WTC11 (cell line): ENCODE results near the gene WSB2.

Source experiments
- ZBTB21 ChIP-seq: sonication (generic); formaldehyde crosslinking; IDR thresholded peaks from 2 replicates; pipeline ENCODE4 v1.8.1; 2023; ENCODE audit warnings: mild to moderate bottlenecking, missing genetic modification reagents, borderline replicate concordance
- TF ChIP-seq, protein P1 (sequence below): fragments of 200-600 bp; IDR thresholded peaks from 2 replicates; pipeline ENCODE4 v1.8.0; 2022; ENCODE audit warnings: antibody characterized with exemption
- TF ChIP-seq, protein P2 (sequence below): sonication (generic); formaldehyde crosslinking; conservative IDR thresholded peaks from 2 replicates; pipeline ENCODE4 v1.8.1; 2022; ENCODE audit warnings: mild to moderate bottlenecking, missing genetic modification reagents

DNA sequence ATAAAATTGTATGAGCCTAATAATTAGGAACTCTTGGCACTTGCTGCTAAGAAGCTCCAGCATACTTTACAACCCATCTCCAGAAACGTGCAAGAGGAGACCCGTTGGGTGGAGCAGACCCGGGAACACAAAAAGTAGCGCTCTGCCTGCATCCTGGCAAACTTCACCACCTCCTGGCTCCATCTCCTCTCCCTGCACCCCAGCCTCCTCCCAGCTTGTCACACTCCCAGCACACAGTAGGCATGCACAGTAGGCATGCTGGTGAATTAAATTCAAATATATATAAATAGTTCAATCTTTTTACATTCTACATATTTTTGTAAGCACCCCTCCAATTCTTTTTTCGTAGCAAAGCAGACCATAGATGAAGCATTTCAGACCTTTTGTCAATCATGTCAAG, 41.6 kb upstream of the WSB2 start:
- TF ChIP-seq, protein P1, sequence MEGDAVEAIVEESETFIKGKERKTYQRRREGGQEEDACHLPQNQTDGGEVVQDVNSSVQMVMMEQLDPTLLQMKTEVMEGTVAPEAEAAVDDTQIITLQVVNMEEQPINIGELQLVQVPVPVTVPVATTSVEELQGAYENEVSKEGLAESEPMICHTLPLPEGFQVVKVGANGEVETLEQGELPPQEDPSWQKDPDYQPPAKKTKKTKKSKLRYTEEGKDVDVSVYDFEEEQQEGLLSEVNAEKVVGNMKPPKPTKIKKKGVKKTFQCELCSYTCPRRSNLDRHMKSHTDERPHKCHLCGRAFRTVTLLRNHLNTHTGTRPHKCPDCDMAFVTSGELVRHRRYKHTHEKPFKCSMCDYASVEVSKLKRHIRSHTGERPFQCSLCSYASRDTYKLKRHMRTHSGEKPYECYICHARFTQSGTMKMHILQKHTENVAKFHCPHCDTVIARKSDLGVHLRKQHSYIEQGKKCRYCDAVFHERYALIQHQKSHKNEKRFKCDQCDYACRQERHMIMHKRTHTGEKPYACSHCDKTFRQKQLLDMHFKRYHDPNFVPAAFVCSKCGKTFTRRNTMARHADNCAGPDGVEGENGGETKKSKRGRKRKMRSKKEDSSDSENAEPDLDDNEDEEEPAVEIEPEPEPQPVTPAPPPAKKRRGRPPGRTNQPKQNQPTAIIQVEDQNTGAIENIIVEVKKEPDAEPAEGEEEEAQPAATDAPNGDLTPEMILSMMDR, result no peak
- no peak for TF ChIP-seq ZBTB21
- TF ChIP-seq, protein P2, sequence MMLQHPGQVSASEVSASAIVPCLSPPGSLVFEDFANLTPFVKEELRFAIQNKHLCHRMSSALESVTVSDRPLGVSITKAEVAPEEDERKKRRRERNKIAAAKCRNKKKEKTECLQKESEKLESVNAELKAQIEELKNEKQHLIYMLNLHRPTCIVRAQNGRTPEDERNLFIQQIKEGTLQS (CRISPR knock-in tag), result no peak
